HL-60 (cell line): ENCODE data around the gene KLF3.

ENCODE experiments used
- DNase-seq, 2 experiments: peaks; one replicate each; pipeline ENCODE4 v3.0.0-alpha.2; 2010 to 2020; ENCODE audit warnings: low read depth in 1 of 2, low spot score in 1 of 2
- H3K27ac ChIP-seq: fragments of 250-450 bp; sonication (Bioruptor Pico); replicated peaks from 2 replicates; pipeline ENCODE4 v1.5.1; 2020; ENCODE audit warnings: mild to moderate bottlenecking, moderate library complexity
- H3K27me3 ChIP-seq: fragments of 250-450 bp; sonication (Bioruptor Pico); 2 replicates; pipeline ENCODE4 v1.5.1; 2021; ENCODE audit warnings: mild to moderate bottlenecking, moderate library complexity; ENCODE audit not compliant: insufficient read depth, poor library complexity, severe bottlenecking
- H3K4me3 ChIP-seq: replicated peaks from 2 replicates; pipeline ENCODE4 v1.5.1; 2011; ENCODE audit warnings: mild to moderate bottlenecking, control low read depth, low read length; ENCODE audit not compliant: insufficient read depth
- GABPA ChIP-seq: IDR thresholded peaks from 2 replicates; pipeline ENCODE4 v1.6.1; 2012; ENCODE audit warnings: low read depth
- POLR2AphosphoS5 ChIP-seq: IDR thresholded peaks from 2 replicates; pipeline ENCODE4 v1.6.1; 2012; ENCODE audit warnings: low read depth
- SPI1 ChIP-seq: IDR thresholded peaks from 2 replicates; pipeline ENCODE4 v1.6.1; 2012; ENCODE audit warnings: low read depth, mild to moderate bottlenecking, borderline replicate concordance
- long read RNA-seq: library from polyadenylated mRNA; unstranded; transcript quantifications from one replicate; pipeline ENCODE4 v2.0.0, GENCODE V29; 2020
- TF ChIP-seq, protein P1 (sequence below): IDR thresholded peaks from 2 replicates; pipeline ENCODE4 v1.6.1; 2012; ENCODE audit warnings: low read depth; ENCODE audit not compliant: insufficient replicate concordance
- TF ChIP-seq, protein P2 (sequence below): IDR thresholded peaks from one replicate; pipeline ENCODE4 v1.5.1; 2011; ENCODE audit warnings: low read length, control low read depth, inconsistent platforms; ENCODE audit not compliant: insufficient read depth

KLF3 gene
- long read RNA-seq, full-length matches to known transcripts, result 2 of 8 reads
- long read RNA-seq, partial matches to known transcripts, result 1 of 8 reads
- long read RNA-seq, other reads (novel, unspliced or antisense), result 5 of 8 reads

DNA sequence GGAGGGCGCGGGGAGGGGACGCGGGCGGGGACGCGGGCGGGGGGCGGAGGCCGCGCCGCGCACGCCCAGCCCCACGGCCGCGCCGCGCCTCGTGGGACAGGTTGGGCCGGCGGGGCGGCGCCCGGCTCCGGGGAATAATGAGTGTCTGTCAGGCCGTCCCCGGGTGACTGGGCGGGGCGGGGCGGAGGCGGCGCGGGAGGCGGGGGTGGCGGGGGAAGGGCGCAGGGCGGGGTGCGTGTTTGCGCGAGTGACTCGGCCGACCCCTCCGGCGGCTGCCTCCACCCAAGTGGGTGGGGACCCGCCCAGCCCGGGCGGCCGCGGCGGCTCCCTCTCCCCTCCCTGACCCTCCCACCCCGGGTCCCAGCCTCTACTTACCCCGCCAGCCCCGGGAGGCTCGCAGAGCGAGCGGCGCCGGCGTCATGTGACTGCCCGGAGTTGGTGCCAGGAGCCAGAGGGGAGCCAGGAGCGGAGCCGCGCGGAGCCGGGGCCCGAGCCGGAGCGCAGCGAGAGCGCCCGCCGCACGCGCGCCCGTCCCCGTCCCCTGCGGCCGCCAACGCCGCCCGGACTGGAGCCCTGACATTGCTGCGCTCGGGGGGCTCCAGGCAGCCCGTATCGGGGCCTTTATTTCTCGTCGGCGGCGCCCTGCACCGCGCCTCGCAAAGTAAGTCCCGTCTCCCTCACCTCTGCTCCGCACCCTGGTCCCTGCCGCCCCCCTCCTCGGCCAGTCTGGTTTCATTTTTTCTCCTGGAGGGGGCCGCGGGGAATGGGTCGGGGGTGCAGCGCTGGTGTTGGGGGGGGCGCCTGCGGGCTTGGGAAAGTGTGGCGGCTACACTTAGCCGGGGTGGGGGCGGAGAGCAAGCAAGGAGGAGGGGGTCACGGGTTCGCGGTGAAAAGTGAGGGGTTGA lies at the start of gene KLF3:
KLF3 (plus strand) TSS at position 399 of the 905 bp plus-strand sequence. CDS start 16,427 bp downstream, outside the sequence.
- Histone ChIP-seq H3K27ac (peak within 1 kb of the TSS; percentile 94), H3K27me3 (no peaks in the 10 kb centered on the region), H3K4me3 (peak within 1 kb of the TSS; percentile 84)
- peak; percentile 52 to 87 for DNase-seq
- TF ChIP-seq SPI1 (no peak), POLR2AphosphoS5 (peak; percentile 15; the same call in 1 of the 2 replicates)
- TF ChIP-seq, protein P1, sequence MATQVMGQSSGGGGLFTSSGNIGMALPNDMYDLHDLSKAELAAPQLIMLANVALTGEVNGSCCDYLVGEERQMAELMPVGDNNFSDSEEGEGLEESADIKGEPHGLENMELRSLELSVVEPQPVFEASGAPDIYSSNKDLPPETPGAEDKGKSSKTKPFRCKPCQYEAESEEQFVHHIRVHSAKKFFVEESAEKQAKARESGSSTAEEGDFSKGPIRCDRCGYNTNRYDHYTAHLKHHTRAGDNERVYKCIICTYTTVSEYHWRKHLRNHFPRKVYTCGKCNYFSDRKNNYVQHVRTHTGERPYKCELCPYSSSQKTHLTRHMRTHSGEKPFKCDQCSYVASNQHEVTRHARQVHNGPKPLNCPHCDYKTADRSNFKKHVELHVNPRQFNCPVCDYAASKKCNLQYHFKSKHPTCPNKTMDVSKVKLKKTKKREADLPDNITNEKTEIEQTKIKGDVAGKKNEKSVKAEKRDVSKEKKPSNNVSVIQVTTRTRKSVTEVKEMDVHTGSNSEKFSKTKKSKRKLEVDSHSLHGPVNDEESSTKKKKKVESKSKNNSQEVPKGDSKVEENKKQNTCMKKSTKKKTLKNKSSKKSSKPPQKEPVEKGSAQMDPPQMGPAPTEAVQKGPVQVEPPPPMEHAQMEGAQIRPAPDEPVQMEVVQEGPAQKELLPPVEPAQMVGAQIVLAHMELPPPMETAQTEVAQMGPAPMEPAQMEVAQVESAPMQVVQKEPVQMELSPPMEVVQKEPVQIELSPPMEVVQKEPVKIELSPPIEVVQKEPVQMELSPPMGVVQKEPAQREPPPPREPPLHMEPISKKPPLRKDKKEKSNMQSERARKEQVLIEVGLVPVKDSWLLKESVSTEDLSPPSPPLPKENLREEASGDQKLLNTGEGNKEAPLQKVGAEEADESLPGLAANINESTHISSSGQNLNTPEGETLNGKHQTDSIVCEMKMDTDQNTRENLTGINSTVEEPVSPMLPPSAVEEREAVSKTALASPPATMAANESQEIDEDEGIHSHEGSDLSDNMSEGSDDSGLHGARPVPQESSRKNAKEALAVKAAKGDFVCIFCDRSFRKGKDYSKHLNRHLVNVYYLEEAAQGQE, result no peak

DNA sequence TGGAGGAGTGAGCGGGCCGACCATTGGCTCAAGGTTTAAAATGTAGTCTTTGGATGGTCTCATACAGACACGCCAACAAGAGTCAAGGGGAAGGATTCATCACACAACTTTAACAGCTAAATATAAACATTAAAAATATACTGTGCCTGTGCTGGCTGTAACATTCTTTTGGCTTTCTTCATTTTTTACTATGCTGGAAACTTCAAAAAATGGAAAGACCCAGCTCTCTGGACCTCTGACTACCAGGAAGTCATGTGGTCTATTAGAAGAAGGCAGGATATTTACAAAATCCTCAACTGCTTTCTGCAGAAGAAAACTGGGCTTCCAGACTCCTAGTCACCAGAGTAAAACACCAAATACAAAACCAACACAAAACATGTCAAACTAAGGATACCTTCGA lies 49.8 kb upstream of the KLF3 start:
- TF ChIP-seq, protein P2, sequence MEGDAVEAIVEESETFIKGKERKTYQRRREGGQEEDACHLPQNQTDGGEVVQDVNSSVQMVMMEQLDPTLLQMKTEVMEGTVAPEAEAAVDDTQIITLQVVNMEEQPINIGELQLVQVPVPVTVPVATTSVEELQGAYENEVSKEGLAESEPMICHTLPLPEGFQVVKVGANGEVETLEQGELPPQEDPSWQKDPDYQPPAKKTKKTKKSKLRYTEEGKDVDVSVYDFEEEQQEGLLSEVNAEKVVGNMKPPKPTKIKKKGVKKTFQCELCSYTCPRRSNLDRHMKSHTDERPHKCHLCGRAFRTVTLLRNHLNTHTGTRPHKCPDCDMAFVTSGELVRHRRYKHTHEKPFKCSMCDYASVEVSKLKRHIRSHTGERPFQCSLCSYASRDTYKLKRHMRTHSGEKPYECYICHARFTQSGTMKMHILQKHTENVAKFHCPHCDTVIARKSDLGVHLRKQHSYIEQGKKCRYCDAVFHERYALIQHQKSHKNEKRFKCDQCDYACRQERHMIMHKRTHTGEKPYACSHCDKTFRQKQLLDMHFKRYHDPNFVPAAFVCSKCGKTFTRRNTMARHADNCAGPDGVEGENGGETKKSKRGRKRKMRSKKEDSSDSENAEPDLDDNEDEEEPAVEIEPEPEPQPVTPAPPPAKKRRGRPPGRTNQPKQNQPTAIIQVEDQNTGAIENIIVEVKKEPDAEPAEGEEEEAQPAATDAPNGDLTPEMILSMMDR, result no peak
- TF ChIP-seq, protein P1, result no peak
- no peak for TF ChIP-seq GABPA
- no peak for TF ChIP-seq SPI1
- TF ChIP-seq POLR2AphosphoS5, result no peak
- Histone ChIP-seq H3K4me3 (no peak overlapping the region), H3K27ac (no peak overlapping the region), H3K27me3 (no peaks in the 10 kb centered on the region)
- DNase-seq, result no peak

GRCh38 chr4:38615847-38616246 lies 48.2 kb upstream of the KLF3 start:
- no peak for TF ChIP-seq SPI1
- TF ChIP-seq, protein P2, result no peak
- TF ChIP-seq POLR2AphosphoS5, result no peak
- TF ChIP-seq GABPA, result no peak
- TF ChIP-seq, protein P1, result no peak
- H3K4me3 ChIP-seq, result no peak overlapping the region
- peak in 1 of 2 experiments; percentile 14 for DNase-seq
- no peak overlapping the region for H3K27ac ChIP-seq
- H3K27me3 ChIP-seq, result no peaks in the 10 kb centered on the region
